Measurements from ENCODE around the gene MMP28.

DNA sequence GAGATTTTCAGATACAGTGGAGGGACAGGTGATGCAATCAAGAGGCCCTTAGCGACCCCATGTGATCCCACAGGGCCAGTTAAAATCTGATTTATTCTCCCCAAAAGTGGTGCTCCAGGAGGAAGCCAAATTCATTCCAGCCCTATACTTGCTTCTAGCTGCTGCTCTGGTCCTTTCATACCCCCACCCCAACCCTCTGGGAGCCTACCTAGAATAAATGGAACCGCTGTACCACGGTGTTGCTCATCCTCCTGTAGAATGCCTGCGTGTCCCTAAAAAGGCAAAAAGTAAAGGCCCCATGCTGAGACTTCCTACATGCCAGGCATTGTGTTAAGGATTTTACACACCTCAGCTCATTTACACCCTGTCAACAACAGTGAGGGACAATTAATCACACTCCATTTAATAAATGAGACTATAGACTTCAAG lies 66.0 kb downstream of the MMP28 start:
- TF ChIP-seq, protein P1, sequence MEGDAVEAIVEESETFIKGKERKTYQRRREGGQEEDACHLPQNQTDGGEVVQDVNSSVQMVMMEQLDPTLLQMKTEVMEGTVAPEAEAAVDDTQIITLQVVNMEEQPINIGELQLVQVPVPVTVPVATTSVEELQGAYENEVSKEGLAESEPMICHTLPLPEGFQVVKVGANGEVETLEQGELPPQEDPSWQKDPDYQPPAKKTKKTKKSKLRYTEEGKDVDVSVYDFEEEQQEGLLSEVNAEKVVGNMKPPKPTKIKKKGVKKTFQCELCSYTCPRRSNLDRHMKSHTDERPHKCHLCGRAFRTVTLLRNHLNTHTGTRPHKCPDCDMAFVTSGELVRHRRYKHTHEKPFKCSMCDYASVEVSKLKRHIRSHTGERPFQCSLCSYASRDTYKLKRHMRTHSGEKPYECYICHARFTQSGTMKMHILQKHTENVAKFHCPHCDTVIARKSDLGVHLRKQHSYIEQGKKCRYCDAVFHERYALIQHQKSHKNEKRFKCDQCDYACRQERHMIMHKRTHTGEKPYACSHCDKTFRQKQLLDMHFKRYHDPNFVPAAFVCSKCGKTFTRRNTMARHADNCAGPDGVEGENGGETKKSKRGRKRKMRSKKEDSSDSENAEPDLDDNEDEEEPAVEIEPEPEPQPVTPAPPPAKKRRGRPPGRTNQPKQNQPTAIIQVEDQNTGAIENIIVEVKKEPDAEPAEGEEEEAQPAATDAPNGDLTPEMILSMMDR (conservative IDR thresholded peaks at IDR 0.05; ENCODE audit: low read depth, low read length): no peak
- TF ChIP-seq MXI1 (IDR thresholded peaks at IDR 0.05; ENCODE audit: borderline replicate concordance, low read depth, low read length) (no peak), RCOR1 (IDR thresholded peaks at IDR 0.05; ENCODE audit: insufficient replicate concordance, low read length) (no peak), POLR2A (IDR thresholded peaks at IDR 0.05; ENCODE audit: low read depth, low read length) (no peak), MAFK (IDR thresholded peaks at IDR 0.05; ENCODE audit: low read depth, low read length) (no peak), RAD21 (IDR thresholded peaks at IDR 0.05; ENCODE audit: low read length) (no peak), BHLHE40 (IDR thresholded peaks at IDR 0.05; ENCODE audit: low read depth, low read length) (no peak), SMC3 (IDR thresholded peaks at IDR 0.05; ENCODE audit: low read depth, low read length) (no peak), MAZ (IDR thresholded peaks at IDR 0.05; ENCODE audit: borderline replicate concordance, low read depth, low read length) (no peak), CEBPB (IDR thresholded peaks at IDR 0.05; ENCODE audit: low read depth, low read length) (0 out of 2 replicates have a peak, but pooled peaks have one; percentile 9), FOS (IDR thresholded peaks at IDR 0.05; ENCODE audit: low read depth, low read length) (no peak), USF2 (IDR thresholded peaks at IDR 0.05; ENCODE audit: low read depth, low read length) (no peak)

Measured in IMR-90 (cell line).